IPS-15b (cell line): ENCODE data around the gene KIAA1755.

Experiments used
- H3K27me3 ChIP-seq: one replicate; pipeline ENCODE4 v1.6.1; 2013; ENCODE audit warnings: low read length; ENCODE audit not compliant: control insufficient read depth, insufficient read depth
- H3K36me3 ChIP-seq: one replicate; pipeline ENCODE4 v1.6.1; 2013; ENCODE audit warnings: low read length; ENCODE audit not compliant: control insufficient read depth, insufficient read depth
- H3K4me1 ChIP-seq: one replicate; pipeline ENCODE4 v1.6.1; 2013; ENCODE audit warnings: mild to moderate bottlenecking, low read length; ENCODE audit not compliant: control insufficient read depth, insufficient read depth
- H3K4me3 ChIP-seq: one replicate; pipeline ENCODE4 v1.5.1; 2013; ENCODE audit warnings: low read depth, low read length
- H3K9ac ChIP-seq: one replicate; pipeline ENCODE4 v1.6.1; 2013; ENCODE audit warnings: low read depth, mild to moderate bottlenecking, low read length
- H3K9me3 ChIP-seq: one replicate; pipeline ENCODE4 v1.6.1; 2013; ENCODE audit warnings: mild to moderate bottlenecking, low read length; ENCODE audit not compliant: control insufficient read depth, insufficient read depth

KIAA1755 gene

DNA sequence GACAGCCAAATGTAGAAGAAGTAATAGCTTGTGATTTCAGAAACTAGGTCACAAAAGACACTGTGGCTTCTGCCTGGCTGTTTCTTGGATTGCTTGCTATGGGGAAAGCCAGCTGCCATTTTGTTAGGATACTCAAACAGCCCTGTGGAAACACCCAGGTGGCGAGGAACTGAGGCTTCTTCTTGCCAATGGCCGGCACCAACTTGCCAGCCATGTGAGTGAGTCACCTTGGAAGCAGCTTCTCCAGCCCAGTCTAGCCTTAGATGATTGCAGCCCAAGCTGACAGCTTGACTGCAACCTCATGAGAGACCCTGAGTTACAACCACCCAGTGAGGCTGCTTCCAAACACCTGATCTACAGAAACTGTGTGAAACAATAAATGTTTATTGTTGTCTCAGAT, 11.9 kb upstream of the KIAA1755 start:
- Histone ChIP-seq H3K36me3 (no peaks in the 10 kb centered on the region), H3K4me1 (no peaks in the 10 kb centered on the region), H3K9ac (no peak overlapping the region), H3K9me3 (no peaks in the 10 kb centered on the region), H3K27me3 (no peaks in the 10 kb centered on the region), H3K4me3 (no peak overlapping the region)

DNA sequence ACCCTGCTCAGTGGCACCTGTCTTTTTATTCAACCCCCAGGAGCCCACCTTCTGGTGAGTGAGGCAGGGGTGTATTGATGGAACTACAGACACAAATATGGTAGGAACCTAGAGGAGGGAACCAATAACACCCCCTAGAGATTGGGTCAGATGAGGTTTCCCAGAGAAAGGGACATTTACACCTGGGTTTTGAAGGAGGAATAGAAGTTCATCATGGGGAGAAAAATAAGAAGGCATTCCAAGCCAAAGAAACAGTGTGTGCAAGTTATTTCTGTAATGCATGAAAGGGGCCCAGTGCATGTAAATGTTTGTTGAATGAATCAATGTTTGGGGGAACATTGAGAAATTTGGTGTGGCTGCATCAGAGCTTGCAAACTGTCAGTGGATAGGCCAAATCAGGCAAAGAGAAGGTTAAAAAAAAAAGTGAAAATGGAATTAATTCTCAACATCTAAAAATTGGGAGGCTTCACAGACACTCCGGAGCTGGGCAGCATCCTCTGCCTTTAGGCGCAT, 11.1 kb upstream of the KIAA1755 start:
- Histone ChIP-seq H3K9me3 (no peaks in the 10 kb centered on the region), H3K9ac (no peak overlapping the region), H3K4me3 (no peak overlapping the region), H3K27me3 (no peaks in the 10 kb centered on the region), H3K4me1 (no peaks in the 10 kb centered on the region), H3K36me3 (no peaks in the 10 kb centered on the region)

DNA sequence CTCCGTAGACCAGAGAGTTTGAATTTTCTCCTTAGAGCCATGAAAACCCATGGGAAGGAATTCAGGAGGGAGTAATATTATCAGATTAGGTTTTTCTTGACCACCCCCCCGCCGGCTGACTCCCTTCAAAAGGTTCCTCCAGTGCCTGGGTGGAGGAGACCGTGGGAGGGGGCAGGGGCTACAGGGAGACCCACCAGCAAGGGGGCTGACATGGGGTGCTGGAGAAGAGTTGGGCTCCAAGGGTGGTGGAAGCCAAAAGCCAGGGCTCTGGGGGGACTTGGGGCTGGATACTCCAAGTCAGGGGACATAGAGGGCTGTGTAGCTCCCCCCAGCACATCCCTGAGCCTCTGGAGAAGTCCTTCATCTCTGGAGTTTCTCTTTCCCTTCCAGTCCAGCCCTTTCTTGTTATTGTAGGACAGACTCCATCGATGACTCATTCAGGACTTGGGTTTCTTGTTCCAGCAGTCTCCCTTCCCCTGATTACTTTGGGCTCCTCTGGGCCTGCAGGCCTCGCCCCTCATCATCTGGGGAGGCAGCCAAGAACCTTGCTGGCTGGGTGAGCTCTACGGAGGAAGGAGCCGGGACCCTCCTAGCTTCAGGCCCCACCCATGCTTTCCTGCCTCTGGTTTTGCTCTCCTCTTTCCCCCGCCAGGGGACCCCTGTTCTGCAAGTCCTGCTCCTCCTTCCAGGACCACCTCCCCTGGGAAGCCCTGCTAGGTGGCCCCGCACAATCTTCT, 10.5 kb upstream of the KIAA1755 start:
- Histone ChIP-seq H3K36me3 (no peaks in the 10 kb centered on the region), H3K27me3 (no peaks in the 10 kb centered on the region)

DNA sequence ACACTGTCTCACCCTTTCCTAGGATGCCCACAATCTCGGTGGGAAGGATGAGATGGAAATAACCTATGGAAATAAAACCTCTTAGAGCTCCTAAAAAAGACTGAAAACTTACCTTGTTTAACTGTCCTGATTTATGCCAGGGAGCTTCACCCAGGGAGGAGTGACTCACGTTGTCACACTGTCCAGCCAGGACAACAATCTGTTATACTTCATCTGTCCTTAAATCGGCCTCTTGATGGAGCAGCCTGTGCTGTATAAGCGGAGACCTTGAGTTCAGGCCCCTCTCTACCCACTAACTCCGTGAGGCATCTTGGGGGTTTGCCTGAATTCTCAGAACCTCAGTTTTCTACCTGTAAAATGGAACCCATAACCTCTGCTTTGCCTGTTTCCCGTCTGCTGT, 9.2 kb upstream of the KIAA1755 start:
- Histone ChIP-seq H3K27me3 (no peaks in the 10 kb centered on the region), H3K4me1 (no peaks in the 10 kb centered on the region), H3K9me3 (no peaks in the 10 kb centered on the region), H3K36me3 (no peaks in the 10 kb centered on the region), H3K4me3 (no peak overlapping the region), H3K9ac (no peak overlapping the region)

More for the DNA sequence above, 10.5 kb upstream of the KIAA1755 start:
- Histone ChIP-seq H3K9me3 (no peaks in the 10 kb centered on the region), H3K4me3 (no peak overlapping the region), H3K4me1 (no peaks in the 10 kb centered on the region), H3K9ac (no peak overlapping the region)

DNA sequence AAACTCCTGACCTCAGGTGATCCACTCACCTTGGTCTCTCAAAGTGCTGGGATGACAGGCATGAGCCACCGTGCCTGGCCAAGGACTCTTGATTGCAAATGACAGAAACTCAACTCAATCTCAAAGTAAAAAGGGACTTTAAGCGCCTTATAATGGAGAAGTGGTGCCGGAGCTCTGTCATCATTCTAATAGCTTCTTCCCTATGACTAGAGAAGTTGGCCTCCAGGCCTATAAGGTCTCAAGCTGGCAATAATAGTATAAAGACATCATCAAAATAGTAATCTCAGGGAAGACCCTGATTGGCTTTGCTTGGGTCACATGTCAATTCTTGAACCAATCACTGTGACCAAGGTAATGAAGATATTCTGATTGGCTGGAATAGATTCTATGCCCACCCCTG, 8.5 kb upstream of the KIAA1755 start:
- H3K9me3 ChIP-seq: no peaks in the 10 kb centered on the region
- H3K4me1 ChIP-seq: no peaks in the 10 kb centered on the region
- no peaks in the 10 kb centered on the region for H3K27me3 ChIP-seq
- no peak overlapping the region for H3K4me3 ChIP-seq
- H3K36me3 ChIP-seq: no peaks in the 10 kb centered on the region
- no peak overlapping the region for H3K9ac ChIP-seq

DNA sequence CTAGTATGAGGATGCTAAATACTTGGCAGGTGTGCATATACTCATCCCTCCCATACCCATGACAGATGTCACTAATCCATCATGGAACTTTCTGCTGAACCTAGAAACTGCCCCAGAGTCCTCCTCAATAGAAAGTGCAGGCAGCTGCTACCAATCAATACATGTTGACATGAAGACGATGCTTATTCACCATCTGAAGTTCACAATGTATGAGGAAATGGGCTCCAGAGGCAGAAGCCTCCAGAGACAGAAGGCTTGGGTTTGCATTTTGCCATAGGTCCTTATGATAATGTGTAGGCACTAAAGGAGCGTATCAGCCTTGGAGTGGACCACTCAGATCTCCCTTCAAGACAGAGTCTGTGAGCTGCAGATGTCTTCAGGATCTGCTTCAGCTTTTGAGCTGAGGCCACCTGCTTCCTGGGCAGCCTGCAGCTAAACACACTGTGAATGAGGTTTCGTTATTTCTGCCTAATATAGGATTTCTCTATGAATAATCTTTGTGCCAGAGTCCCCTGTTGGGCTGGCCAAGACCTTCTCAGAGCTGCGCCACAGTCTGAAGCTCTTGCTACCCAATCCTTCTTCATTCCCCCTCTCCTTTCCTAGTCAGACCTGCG, 7.5 kb upstream of the KIAA1755 start:
- Histone ChIP-seq H3K4me3 (no peak overlapping the region), H3K36me3 (no peaks in the 10 kb centered on the region), H3K9me3 (no peaks in the 10 kb centered on the region), H3K4me1 (no peaks in the 10 kb centered on the region), H3K27me3 (peaks cover under 1% of the 10 kb centered on the region), H3K9ac (no peak overlapping the region)

DNA sequence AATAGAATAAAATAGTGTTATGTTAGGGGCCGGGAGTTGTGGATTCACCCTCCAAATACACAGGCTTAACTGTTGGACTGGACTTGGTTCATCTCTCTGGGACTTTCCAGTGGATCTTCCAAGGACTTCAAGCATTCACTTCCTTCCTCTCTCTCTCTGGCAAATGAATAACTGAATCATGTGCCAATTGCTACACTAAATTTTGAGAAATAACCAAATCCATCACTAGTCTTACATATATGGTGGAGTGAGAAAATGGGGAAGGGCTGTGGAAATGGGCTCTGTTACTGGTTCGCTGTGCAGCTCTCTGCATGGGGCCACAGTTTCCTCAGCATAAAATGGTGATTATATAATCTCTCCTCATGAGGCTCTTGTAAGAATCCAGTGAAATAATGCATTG, 6.8 kb upstream of the KIAA1755 start:
- Histone ChIP-seq H3K27me3 (peaks cover 3% of the 10 kb centered on the region), H3K4me3 (no peak overlapping the region)

DNA sequence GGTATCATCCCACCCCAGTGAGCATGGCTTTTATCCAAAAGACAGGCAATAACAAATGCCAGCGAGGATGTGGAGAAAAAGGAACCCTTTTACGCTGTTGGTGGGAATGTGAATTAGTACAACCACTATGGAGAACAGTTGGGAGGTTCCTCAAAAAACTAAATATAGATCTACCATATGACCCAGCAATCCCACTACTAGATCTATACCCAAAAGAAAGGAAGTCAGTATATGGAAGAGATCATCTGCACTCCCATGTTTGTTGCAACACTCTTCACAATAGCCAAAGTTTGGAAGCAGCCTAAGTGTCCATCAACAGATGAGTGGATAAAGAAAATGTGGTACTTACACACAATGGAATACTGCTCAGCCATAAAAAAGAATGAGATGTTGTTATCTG, 5.9 kb upstream of the KIAA1755 start:
- Histone ChIP-seq H3K36me3 (no peaks in the 10 kb centered on the region), H3K4me1 (no peaks in the 10 kb centered on the region), H3K9ac (no peak overlapping the region), H3K9me3 (no peaks in the 10 kb centered on the region), H3K27me3 (peaks cover 3% of the 10 kb centered on the region), H3K4me3 (no peak overlapping the region)

More for the DNA sequence above, 6.8 kb upstream of the KIAA1755 start:
- Histone ChIP-seq H3K9ac (no peak overlapping the region), H3K9me3 (no peaks in the 10 kb centered on the region), H3K4me1 (no peaks in the 10 kb centered on the region), H3K36me3 (no peaks in the 10 kb centered on the region)

DNA sequence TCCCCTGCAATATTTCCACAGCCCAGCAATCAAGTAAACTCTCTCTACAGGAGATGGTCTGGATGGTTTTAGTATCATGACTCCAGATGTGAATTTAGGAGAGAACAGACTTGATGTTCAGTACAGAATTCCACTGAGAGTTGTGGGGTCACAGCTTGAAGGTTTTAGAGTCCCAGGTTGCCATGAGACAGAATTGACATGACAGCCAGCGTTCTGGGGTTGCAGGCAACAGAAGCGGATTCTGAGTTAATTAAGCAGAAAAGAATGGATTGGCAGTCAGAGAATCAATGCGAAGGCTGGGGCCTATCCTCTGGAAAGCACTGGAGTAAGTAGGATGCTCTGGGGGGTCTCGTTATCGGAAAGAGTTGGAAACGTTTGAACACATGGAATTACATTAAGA, 2.4 kb upstream of the KIAA1755 start:
- peaks cover 20% of the 10 kb centered on the region for H3K27me3 ChIP-seq
- H3K9me3 ChIP-seq: no peaks in the 10 kb centered on the region
- peaks cover 4% of the 10 kb centered on the region for H3K4me1 ChIP-seq
- H3K9ac ChIP-seq: no peak overlapping the region
- no peak overlapping the region for H3K4me3 ChIP-seq
- H3K36me3 ChIP-seq: no peaks in the 10 kb centered on the region

DNA sequence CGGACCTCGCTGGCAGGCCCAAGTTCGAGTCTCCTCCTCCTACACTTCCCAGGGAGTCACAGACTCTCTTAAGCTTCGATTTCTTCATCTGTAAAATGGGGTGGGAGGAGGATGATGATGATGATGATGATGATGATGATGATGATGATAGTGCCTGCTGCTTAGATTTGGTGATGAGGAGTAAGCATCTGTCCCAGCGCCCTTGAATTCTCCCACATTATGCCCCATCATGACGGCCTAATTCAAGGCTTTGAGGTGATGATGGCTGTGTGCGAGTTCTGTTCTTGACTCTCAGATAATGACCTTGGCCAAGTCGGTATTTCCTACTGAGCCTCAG, 487 bp upstream of the KIAA1755 start:
- H3K4me3 ChIP-seq: peak overlapping the region; percentile 37
- peaks cover 4% of the 10 kb centered on the region for H3K4me1 ChIP-seq
- no peaks in the 10 kb centered on the region for H3K36me3 ChIP-seq
- H3K27me3 ChIP-seq: peaks cover 20% of the 10 kb centered on the region
- no peak overlapping the region for H3K9ac ChIP-seq
- H3K9me3 ChIP-seq: no peaks in the 10 kb centered on the region

DNA sequence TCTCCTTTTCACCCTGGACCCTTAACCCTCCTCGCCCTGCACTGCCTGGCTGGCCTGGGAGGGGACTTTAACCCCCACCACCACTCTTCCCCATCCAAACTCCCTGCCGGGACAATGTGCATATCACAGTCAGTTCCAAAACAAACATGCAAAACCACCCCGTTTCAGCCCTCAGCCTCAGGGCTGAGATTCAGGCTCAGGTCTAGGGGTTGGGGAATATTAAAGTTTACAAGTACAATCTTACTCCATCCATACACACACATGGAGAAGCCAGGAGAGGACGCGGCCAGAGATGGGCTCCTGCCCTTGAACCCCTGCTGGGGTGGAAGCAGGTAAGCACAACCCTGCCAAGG, 534 bp downstream of the KIAA1755 start:
- Histone ChIP-seq H3K9me3 (no peaks in the 10 kb centered on the region), H3K27me3 (peaks cover 20% of the 10 kb centered on the region), H3K4me3 (peak overlapping the region; percentile 55), H3K9ac (no peak overlapping the region), H3K36me3 (no peaks in the 10 kb centered on the region), H3K4me1 (peaks cover 4% of the 10 kb centered on the region)

DNA sequence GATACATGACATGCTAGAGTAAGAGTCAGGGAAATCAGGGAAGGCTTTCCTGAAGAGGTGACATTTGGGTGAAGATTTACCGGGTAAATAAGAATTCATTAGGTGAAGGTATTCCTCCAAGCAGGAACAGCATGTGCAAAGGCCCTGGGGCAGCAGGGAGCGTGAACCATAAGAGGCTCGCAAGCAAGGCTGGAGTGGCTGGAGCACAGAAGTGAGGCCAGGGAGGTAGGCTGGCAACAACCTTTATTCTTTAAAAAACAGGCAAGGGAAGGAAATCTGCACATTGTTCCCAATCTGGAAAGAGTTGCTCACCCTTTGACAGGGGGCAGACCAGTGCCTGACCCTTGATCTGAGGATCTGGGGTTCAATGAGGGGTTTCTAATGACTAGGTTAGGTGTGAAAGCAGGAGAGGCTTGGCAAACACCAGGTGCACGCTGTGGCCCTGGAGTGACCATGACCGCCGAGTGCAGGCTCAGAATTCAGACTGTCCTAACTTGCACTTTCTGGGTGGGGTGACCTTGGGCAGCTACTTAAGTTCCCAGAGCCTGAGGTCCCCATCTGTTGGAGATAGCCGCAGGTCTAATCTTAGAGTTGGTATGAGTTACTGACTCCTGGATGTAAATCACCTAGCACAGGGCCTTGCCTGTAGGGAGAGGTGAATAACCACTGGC, 1.9 kb downstream of the KIAA1755 start:
- Histone ChIP-seq H3K9ac (no peak overlapping the region), H3K9me3 (no peaks in the 10 kb centered on the region), H3K4me1 (peaks cover 4% of the 10 kb centered on the region), H3K27me3 (peaks cover 20% of the 10 kb centered on the region), H3K4me3 (no peak overlapping the region), H3K36me3 (no peaks in the 10 kb centered on the region)
